Measurements from ENCODE around the gene CCDC157. TPM values are rescaled to one million over a fixed set of nuclear protein-coding genes. Genes with fewer than 3 reads are reported as not detected.
"Not testable (repeated sequence)": the region's sequence is repeated elsewhere in the genome, so short reads cannot be mapped to it uniquely, and the experiment has no call there.

Gene CCDC157
- total RNA-seq, 4 donors from 2014 or later = 1.5 to 2.5 (median 1.6) TPM

GRCh38 chr22:30400159-30400558 is 43.4 kb downstream of the CCDC157 start:
- DNase-seq (ENCODE audit: extremely low spot score) = no peak
- no peak for TF ChIP-seq EP300 (IDR thresholded peaks at IDR 0.05)
- no peak for TF ChIP-seq POLR2AphosphoS5 (IDR thresholded peaks at IDR 0.05)
- no peak for TF ChIP-seq POLR2A (IDR thresholded peaks at IDR 0.05; ENCODE audit: low read depth)
- TF ChIP-seq CTCF (IDR thresholded peaks at IDR 0.05) = no peak
- intact Hi-C loops (cut with DNase I) = no loop called here
- Histone ChIP-seq H3K9me3 (no peaks in the 10 kb centered on the region), H3K27me3 (no peaks in the 10 kb centered on the region), H3K27ac (replicated peaks in 1 of 4) (no peak overlapping the region), H3K4me3 (no peak overlapping the region), H3K36me3 (peaks cover 0 to 3% (median 0%) of the 10 kb centered on the region in 4 donors), H3K4me1 (peaks cover 13 to 41% (median 38%) of the 10 kb centered on the region in 4 donors)
- WGBS = 93% methylated on average over 1 of the region's 1 CpG

GRCh38 chr22:30401024-30401423 is 44.2 kb downstream of the CCDC157 start:
- intact Hi-C loops (cut with DNase I); H3K4me3 ChIP-seq; H3K9me3 ChIP-seq; H3K36me3 ChIP-seq; DNase-seq (ENCODE audit: extremely low spot score); H3K27ac ChIP-seq (replicated peaks in 1 of 4); H3K27me3 ChIP-seq: not testable (repeated sequence)
- 100% methylated on average over 3 of the region's 3 CpGs for WGBS
- peaks cover 13 to 39% (median 36%) of the 10 kb centered on the region in 4 donors for H3K4me1 ChIP-seq

GRCh38 chr22:30402028-30402765 is 45.4 kb downstream of the CCDC157 start:
- H3K27ac ChIP-seq (replicated peaks in 1 of 4) = no peak overlapping the region
- no peak for DNase-seq (ENCODE audit: extremely low spot score)
- H3K9me3 ChIP-seq = no peaks in the 10 kb centered on the region
- H3K27me3 ChIP-seq = no peaks in the 10 kb centered on the region
- H3K36me3 ChIP-seq = peaks cover 7 to 19% (median 8%) of the 10 kb centered on the region in 4 donors
- WGBS = 55% methylated on average over 3 of the region's 5 CpGs
- H3K4me1 ChIP-seq = peaks cover 4 to 28% (median 24%) of the 10 kb centered on the region in 4 donors
- no peak overlapping the region for H3K4me3 ChIP-seq
- TF ChIP-seq CTCF (IDR thresholded peaks at IDR 0.05) (no peak), POLR2AphosphoS5 (IDR thresholded peaks at IDR 0.05) (no peak)
- intact Hi-C loops (cut with DNase I) = no loop called here

- 95% methylated on average over 5 of the region's 5 CpGs for WGBS
- Histone ChIP-seq H3K4me1 (peaks cover 0 to 22% (median 19%) of the 10 kb centered on the region in 4 donors), H3K36me3 (peaks cover 7 to 24% (median 12%) of the 10 kb centered on the region in 4 donors)
- H3K27ac ChIP-seq (replicated peaks in 1 of 4); H3K9me3 ChIP-seq; DNase-seq (ENCODE audit: extremely low spot score); H3K4me3 ChIP-seq; H3K27me3 ChIP-seq; intact Hi-C loops (cut with DNase I): not testable (repeated sequence)
These were observed 45.9 kb downstream of the CCDC157 start for GRCh38 chr22:30402766-30403104.

GRCh38 chr22:30404307-30404706 is 47.5 kb downstream of the CCDC157 start:
- no peak for DNase-seq (ENCODE audit: extremely low spot score)
- Histone ChIP-seq H3K27me3 (no peaks in the 10 kb centered on the region), H3K9me3 (no peaks in the 10 kb centered on the region), H3K4me1 (peaks cover 0 to 7% (median 6%) of the 10 kb centered on the region in 4 donors), H3K27ac (replicated peaks in 1 of 4) (no peak overlapping the region), H3K36me3 (peaks cover 12 to 40% (median 27%) of the 10 kb centered on the region in 4 donors), H3K4me3 (no peak overlapping the region)
- intact Hi-C loops (cut with DNase I) = no loop called here
- WGBS = 78% methylated on average over 6 of the region's 6 CpGs
- TF ChIP-seq POLR2AphosphoS5 (IDR thresholded peaks at IDR 0.05) = no peak
- TF ChIP-seq EP300 (IDR thresholded peaks at IDR 0.05) = no peak
- no peak for TF ChIP-seq POLR2A (IDR thresholded peaks at IDR 0.05; ENCODE audit: low read depth)
- no peak for TF ChIP-seq CTCF (IDR thresholded peaks at IDR 0.05)

- no peak for TF ChIP-seq POLR2A (IDR thresholded peaks at IDR 0.05; ENCODE audit: low read depth)
- no peak for TF ChIP-seq POLR2AphosphoS5 (IDR thresholded peaks at IDR 0.05)
- TF ChIP-seq EP300 (IDR thresholded peaks at IDR 0.05) = no peak
- no peak for TF ChIP-seq CTCF (IDR thresholded peaks at IDR 0.05)
- no peak overlapping the region for H3K27ac ChIP-seq (replicated peaks in 1 of 4)
- peaks cover 0 to 7% (median 2%) of the 10 kb centered on the region in 4 donors for H3K4me1 ChIP-seq
- DNase-seq (ENCODE audit: extremely low spot score) = no peak
- H3K9me3 ChIP-seq = no peaks in the 10 kb centered on the region
- peaks cover 17 to 54% (median 35%) of the 10 kb centered on the region in 4 donors for H3K36me3 ChIP-seq
- H3K27me3 ChIP-seq = no peaks in the 10 kb centered on the region
- intact Hi-C loops (cut with DNase I) = no loop called here
- no peak overlapping the region for H3K4me3 ChIP-seq
- 65% methylated on average over 4 of the region's 4 CpGs for WGBS
These were observed 48.9 kb downstream of the CCDC157 start for GRCh38 chr22:30405731-30406130.
